ENCODE results near the gene TFF1. TPM values are rescaled to one million over a fixed set of nuclear protein-coding genes. Genes with fewer than 3 reads are reported as not detected.

Gene TFF1
- total RNA-seq, 1 experiment from 2014 or later = not detected

DNA sequence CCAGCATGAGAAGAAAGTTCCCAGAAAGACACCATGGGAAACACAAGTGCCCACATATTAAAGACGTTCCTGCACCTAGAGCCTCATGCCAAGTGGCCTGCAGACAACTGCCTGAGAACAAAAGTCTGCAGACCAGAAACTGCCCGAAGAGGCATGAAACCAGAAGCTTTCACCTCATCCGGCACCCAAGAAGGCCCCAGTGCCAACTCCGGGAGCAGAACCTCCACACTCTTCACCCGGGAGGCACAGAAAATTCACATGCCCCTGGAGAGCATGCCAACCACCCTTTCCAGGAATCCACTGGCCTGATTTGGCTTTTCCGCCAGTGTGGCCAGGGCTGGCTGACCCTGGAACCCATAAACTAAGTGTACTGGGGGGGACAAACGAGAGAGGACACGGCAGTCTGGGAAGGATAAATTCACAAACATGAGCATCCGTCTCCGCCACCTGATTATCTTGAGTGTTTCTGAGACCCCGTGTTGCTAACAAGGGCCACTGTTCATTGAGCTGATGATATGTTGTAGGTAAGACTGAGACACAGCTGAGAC is 22.3 kb downstream of the TFF1 start:
- no peak for DNase-seq (ENCODE audit: low spot score)

- no peak for DNase-seq (ENCODE audit: low spot score)
Measured at GRCh38 chr21:42343556-42343955, 22.8 kb downstream of the TFF1 start.

DNA sequence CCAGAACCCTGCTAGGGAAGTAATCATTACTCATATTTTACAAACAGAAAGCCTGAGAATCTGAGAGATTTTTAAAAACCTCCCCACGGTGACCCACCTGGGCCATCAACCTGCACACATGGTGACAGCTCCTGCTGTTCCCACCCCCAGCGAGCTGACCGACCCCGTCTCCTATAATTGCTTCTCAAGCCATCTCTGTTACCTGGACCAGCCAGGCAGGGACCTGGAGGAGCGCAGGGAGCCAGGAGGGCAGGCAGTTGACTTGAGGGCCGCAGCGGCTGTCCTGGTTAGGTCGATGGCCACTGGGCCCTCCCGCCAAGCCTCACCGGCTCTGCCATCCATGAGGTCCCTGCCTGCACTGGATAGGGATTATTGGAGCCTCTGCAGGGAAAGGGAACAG is 23.2 kb downstream of the TFF1 start:
- no peak for DNase-seq (ENCODE audit: low spot score)

- no peak for DNase-seq (ENCODE audit: low spot score)
Measured at GRCh38 chr21:42341776-42342542, 24.4 kb downstream of the TFF1 start.

- DNase-seq (ENCODE audit: low spot score) = no peak
Measured at GRCh38 chr21:42340187-42341050, 25.9 kb downstream of the TFF1 start.

- DNase-seq (ENCODE audit: low spot score) = no peak
Measured at GRCh38 chr21:42338729-42339715, 27.3 kb downstream of the TFF1 start.

GRCh38 chr21:42337830-42338728 is 28.3 kb downstream of the TFF1 start:
- peak; percentile 50 for DNase-seq (ENCODE audit: low spot score)

- DNase-seq (ENCODE audit: low spot score) = no peak
Measured at GRCh38 chr21:42337276-42337675, 29.1 kb downstream of the TFF1 start.

GRCh38 chr21:42336054-42336453 is 30.3 kb downstream of the TFF1 start:
- DNase-seq (ENCODE audit: low spot score) = peak; percentile 22

DNA sequence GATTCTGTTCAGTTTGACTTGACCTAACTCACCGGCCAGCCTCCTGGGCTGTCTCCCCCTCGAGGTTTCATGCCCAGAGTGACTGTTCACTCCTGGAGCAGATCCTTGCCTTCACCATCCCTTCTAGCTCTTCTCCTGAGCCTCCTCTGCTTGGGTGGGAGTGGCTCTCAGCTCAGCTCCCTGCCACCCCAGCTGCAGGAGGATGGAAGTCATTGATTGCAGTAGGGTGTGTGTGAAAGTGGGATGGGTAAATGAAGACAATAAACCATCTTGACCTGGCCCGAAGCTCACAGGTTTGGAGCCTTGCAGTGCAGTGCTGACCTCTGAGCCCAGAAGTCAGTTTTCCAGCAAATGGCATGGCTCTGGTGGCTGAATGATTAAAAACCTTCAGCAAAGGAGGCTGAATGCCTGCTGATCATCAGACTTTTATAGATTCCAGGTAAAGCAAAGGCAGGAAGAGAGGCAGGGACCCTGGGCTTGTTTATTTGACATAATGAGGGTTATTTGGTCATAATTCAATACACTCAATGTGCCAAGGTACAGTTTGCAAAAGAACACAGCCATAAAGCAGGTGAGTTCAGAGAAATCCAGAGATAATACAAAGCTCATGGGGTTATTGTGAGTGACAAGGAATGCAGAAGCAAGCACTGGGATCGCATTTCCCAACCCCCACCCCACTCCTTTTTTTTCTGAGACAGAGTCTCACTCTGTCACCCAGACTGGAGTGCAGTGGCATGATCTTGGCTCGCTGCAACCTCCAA is 33.6 kb downstream of the TFF1 start:
- DNase-seq (ENCODE audit: low spot score) = no peak

DNA sequence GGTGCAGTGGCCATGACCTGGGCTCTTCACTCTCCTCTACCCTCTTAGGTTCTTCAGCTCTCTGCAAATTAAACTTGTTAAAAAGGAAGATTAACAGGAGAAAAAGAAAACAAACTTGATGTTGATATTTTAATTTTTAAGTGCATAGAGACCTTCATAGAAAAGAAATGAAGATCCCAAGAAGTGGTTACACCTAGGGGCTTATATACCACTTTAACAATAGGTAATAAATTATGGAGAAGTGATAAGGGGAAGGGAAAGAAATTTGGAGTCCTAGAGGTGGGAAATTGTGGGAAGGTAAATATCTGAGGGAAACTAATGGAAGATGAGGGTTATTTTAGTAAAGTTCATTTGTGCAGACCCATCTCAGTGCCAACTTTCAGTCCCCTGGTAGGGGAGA is 34.7 kb downstream of the TFF1 start:
- no peak for DNase-seq (ENCODE audit: low spot score)

- DNase-seq (ENCODE audit: low spot score) = no peak
Measured at GRCh38 chr21:42330380-42331371, 35.7 kb downstream of the TFF1 start.

DNA sequence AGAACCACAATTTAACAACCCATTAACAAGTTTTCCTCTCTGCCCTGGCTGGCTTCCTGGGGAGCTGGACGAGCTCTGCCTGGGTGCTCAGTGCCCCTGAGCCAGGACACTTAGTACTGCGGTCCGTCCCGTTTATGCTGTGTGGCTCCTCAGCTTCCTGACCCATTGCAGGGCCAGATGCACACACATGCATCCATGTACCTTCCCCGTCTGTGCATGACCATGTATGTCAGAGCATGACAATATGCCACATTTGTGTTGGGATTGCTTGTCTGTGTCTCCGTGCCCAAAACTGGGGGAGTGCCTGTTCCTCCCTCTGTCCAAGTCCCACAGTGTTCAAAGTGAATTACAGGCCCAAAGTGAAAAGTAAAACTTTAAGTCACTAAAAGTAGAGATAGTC is 41.4 kb downstream of the TFF1 start:
- no peak for DNase-seq (ENCODE audit: low spot score)

DNA sequence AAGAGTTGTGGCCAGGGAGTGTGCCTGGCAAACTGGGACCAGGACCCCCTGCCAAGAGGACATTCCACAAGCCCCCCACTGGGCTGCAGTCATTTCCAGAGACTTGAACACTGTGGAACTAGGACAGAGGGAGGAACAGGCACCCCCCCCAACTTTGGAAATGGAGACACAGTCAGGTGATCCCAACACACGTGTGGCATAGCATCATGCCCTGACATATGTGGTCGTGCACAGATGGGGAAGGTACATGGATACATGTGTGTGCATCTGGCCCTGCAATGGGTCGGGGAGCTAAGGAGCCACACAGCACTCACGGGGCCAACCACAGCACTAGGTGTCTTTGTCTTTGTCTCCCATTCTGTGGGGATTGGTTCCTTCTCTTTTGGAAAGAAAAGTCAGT is 44.5 kb downstream of the TFF1 start:
- DNase-seq (ENCODE audit: low spot score) = no peak

DNA sequence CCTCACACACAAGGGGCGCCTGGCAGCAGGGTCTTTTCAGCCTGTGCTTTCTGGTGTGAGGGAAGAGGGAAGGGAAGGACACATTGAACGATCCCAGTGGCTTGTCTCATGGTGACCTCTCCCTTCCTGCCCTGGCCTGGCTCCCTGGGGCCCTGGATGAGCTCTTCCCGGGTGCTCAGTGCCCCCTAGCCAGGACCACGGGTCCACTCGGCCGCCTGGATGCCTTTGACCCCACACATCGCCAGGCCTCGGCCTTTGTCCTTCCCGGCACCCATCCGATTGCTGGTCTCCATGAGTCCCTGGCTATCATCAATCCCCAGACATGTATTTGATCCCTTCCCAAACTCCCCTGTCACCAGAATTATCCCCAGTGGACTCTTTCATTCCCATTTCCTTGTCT is 45.1 kb downstream of the TFF1 start:
- no peak for DNase-seq (ENCODE audit: low spot score)

DNA sequence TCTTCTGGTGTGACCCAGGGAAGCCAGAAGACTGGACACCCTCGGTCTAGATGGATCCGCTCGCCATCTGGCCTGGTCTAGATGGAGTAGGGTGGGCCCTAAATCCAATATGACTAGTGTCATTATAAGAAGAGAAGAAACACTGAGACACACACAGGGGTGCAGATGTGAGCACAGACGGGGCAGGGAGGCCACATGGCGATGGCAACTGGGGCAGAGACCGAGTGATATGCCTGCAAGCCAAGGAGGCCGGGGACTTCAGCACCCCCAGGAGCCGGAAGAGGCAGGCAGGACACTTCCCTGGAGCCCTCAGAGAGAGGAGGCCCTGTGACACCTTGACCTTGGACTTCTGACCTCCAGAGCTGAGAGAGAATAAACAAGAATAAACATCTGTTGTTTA is 45.5 kb downstream of the TFF1 start:
- no peak for DNase-seq (ENCODE audit: low spot score)

GRCh38 chr21:42319851-42320572 is 46.3 kb downstream of the TFF1 start:
- DNase-seq (ENCODE audit: low spot score) = no peak

DNA sequence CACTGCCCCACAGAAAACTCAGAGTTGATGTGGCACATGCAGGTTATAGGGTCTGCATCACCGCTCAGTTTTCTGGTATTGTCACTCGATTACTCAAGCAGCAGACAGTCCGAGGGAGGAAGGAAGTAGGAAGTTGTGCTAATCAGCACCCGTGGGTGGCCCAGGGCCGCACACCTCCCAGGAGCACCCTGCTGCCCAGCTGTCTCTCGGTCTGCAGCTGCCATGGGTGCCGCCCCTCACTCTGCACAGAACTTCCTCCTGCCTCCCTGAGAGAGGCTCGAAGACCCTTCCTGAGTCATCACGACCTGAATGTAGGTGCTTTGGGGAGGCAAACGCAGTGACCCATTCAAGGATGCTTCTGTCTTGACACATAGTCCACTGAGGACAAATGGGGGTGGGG is 47.0 kb downstream of the TFF1 start:
- DNase-seq (ENCODE audit: low spot score) = no peak
